Measurements from ENCODE around the gene RASA3. TPM values are rescaled to one million over a fixed set of nuclear protein-coding genes. Genes with fewer than 3 reads are reported as not detected.

Gene RASA3
- total RNA-seq, 4 donors from 2014 or later = 28.1 to 73.4 (median 56.8) TPM

DNA sequence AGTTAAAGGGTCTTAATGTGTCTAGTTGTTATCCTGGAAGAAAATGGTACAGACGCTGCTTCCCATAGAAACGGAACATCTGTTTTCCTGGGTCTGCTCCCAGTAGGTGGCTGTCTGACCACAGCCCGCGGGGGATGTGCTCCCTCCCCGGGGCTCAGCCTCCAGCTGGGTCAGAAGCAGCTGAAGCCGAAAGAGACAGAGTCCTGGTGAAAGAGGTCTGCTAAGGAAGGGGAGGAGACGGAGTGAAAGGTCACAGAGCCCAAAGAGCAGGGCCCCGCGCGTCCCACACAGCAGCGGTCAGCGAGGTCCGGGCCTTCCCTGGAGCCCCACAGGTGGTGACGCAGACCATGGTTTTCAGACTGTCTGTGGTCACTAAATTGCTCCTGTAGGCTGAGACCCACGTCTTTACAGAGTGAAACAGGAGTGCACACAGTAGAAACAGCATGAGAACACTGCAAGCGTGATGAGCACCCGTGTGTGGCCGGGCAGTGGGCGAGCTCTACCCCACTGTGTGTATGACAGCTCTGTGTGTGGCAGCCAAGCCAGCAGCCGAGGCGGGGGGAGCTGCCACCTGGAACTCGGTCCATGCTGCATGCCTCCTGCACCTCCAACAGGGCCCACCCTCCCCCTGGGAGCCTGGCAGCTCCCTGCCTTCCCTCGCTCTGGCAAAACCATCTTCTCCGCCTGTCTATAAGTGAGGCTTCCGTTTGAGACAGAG lies 106.5 kb downstream of the RASA3 start:
- no peak for TF ChIP-seq CTCF (IDR thresholded peaks at IDR 0.05)
- ATAC-seq (ENCODE audit: low FRiP score) (peak; percentile 40), DNase-seq (ENCODE audit: low spot score) (no peak)

DNA sequence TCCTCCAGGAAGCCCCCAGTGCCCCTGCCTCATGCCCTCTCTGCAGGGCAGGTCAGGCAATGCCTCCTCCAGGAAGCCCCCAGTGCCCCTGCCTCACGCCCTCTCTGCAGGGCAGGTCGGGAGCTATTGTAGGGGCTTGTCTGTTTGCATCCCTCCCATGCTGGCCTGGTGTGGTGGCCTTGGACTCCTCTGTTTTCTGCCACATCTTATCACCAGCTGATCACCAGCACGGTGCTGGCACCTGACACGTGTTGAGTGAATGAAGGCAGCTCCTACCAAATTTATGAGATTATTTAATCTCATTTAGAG lies 107.1 kb downstream of the RASA3 start:
- DNase-seq (ENCODE audit: low spot score) (no peak), ATAC-seq (ENCODE audit: low FRiP score) (no peak)
- no peak for TF ChIP-seq CTCF (IDR thresholded peaks at IDR 0.05)

GRCh38 chr13:114024603-114025404 lies 107.6 kb downstream of the RASA3 start:
- TF ChIP-seq CTCF (IDR thresholded peaks at IDR 0.05) = no peak
- no peak for DNase-seq (ENCODE audit: low spot score)
- no peak for ATAC-seq (ENCODE audit: low FRiP score)

GRCh38 chr13:114023716-114024602 lies 108.5 kb downstream of the RASA3 start:
- DNase-seq (ENCODE audit: low spot score) = no peak
- TF ChIP-seq CTCF (IDR thresholded peaks at IDR 0.05) = no peak
- ATAC-seq (ENCODE audit: low FRiP score) = no peak

DNA sequence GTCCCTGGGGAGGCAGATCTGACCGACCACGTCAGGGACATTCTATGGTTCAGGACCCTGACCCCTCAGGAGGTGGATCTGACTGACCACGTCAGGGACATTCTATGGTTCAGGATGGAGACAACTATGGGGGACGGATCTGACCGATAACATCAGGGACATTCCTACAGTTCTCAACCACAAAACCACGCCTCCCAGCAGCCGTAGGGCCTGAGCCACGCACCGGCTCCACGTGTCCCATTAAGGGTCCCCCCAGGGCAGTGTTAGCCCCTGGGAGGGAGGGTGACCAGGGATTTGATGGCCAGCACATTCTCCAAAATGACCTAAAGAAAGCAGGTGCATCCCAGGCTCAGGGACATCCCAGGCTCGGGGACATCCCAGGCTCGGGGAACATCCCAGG lies 109.5 kb downstream of the RASA3 start:
- no peak for TF ChIP-seq CTCF (IDR thresholded peaks at IDR 0.05)
- DNase-seq (ENCODE audit: low spot score) = no peak
- no peak for ATAC-seq (ENCODE audit: low FRiP score)

- DNase-seq (ENCODE audit: low spot score) (no peak), ATAC-seq (ENCODE audit: low FRiP score) (no peak)
- TF ChIP-seq CTCF (IDR thresholded peaks at IDR 0.05) = no peak
These were observed 110.1 kb downstream of the RASA3 start for GRCh38 chr13:114022309-114022669.
